ENCODE measurements around the gene C1orf94. TPM values are rescaled to one million over a fixed set of nuclear protein-coding genes. Genes with fewer than 3 reads are reported as not detected.

The C1orf94 gene
- total RNA-seq, 1 experiment from 2014 or later = not detected

DNA sequence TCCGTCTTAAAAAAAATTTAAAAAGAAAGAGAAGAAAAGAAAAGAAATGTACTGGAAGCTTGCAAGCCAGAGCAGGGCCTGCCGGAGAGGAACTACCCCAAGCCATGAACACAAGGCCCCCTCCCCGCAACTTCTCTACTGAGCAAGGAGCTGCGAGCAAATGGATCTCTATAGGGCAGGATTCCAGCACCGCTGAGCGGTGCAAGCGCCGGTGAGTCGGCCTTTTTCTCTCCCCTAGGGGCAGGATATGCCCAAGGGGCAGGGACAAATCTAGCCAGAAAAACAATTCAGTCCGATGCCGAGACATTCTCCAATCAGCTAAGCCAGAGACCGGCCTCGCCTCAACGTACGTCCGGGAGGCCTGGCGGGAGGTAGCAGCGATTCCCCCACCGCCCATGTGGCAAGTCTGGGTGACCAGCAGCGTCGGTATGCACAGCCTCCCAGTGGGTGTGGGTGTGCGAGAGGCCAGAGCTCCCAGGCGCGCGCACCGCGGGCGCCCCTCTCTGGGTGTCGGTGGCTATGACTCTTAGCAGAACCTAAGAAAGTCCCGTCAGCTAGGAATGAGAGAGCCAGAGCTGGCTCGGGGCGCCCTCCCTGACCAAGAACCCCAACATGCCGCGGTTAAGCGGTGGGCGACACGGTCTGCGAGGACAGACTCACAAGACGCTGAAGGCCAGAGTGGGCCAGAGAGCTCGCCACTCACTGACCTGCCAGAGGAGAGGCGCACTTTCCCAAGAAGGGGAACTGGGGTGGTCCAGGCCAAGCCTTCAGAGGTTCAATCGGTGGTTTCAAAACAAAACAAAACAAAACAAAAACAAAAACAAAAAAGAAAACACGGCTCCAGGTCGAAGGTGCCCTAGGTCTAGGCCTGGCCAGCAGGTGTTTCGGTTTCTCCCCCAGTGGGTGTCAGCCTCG is 13.6 kb upstream of the C1orf94 start:
- intact Hi-C loops (cut with micrococcal nuclease; ENCODE audit: unreplicated experiment) = loop anchor here (1.0 to 2.0 kb wide), 2 partner anchors 436 to 530 kb away; no protein-coding TSS in a partner anchor
- no peak for TF ChIP-seq CTCF (IDR thresholded peaks at IDR 0.05; ENCODE audit: unreplicated experiment)
- Mint-ChIP-seq H3K4me1 (ENCODE audit: low read depth, unreplicated experiment) (no peaks in the 10 kb centered on the region), H3K4me3 (ENCODE audit: low read depth, unreplicated experiment) (peak overlapping the region; percentile 61), H3K36me3 (ENCODE audit: insufficient read depth, unreplicated experiment) (no peaks in the 10 kb centered on the region), H3K27me3 (ENCODE audit: unreplicated experiment) (peaks cover 90% of the 10 kb centered on the region), H3K27ac (ENCODE audit: unreplicated experiment) (no peak overlapping the region), H3K9me3 (ENCODE audit: low read depth, unreplicated experiment) (no peaks in the 10 kb centered on the region)
- no TSS peak for BruUV-seq (replicated peaks)
- CTCF ChIA-PET = interaction anchor here (0.9 to 2.0 kb wide), 3 partner anchors 49 to 530 kb away, joined by 4 to 11 read pairs (median 4); no protein-coding TSS in a partner anchor
- peak; percentile 77 for DNase-seq

- Mint-ChIP-seq H3K4me3 (ENCODE audit: low read depth, unreplicated experiment) (peak overlapping the region; percentile 61), H3K36me3 (ENCODE audit: insufficient read depth, unreplicated experiment) (no peaks in the 10 kb centered on the region), H3K9me3 (ENCODE audit: low read depth, unreplicated experiment) (no peaks in the 10 kb centered on the region), H3K4me1 (ENCODE audit: low read depth, unreplicated experiment) (no peaks in the 10 kb centered on the region), H3K27ac (ENCODE audit: unreplicated experiment) (no peak overlapping the region), H3K27me3 (ENCODE audit: unreplicated experiment) (peaks cover 90% of the 10 kb centered on the region)
- CTCF ChIA-PET = interaction anchor here (1.3 to 2.0 kb wide), 2 partner anchors 429 to 531 kb away, joined by 4 to 11 read pairs; no protein-coding TSS in a partner anchor
- intact Hi-C loops (cut with micrococcal nuclease; ENCODE audit: unreplicated experiment) = loop anchor here (1.0 to 2.0 kb wide), 2 partner anchors 435 to 531 kb away; no protein-coding TSS in a partner anchor
- TF ChIP-seq CTCF (IDR thresholded peaks at IDR 0.05; ENCODE audit: unreplicated experiment) = no peak
- no TSS peak for BruUV-seq (replicated peaks)
- no peak for DNase-seq
Measured at GRCh38 chr1:34163792-34164731, 12.6 kb upstream of the C1orf94 start.

DNA sequence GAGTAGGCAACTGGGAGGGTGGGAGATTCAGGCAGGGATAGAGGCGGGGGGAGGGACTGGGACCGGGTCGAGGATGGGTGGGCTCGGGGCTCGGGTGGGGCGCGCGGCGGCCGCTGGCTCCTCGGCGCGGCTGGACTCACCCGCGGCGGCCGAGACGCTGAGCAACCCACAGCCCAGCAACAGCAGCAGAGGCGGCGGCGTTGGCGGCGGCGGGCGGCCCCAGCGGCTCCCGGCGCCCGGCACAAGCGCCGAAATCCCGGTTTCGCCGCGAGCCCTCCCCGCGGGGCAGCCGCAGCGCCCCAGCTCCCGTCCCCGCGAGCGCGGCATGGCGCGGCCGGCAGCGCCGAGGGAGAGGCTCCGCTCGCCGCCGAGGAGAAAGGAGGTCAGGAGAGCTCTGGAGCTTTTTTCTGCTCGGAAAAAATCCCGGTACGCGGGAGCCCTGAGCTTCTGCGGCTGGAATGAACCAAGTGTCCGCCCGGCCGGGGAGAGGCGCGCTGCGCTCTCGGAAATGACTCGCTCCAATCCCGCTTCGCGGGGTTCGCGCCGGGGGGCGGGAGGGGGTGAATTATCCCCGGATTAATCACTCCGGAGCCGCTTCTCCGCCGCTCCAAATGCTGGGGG is 11.8 kb upstream of the C1orf94 start, which contains the start of gene CSMD2:
Gene CSMD2 (minus strand): TSS at position 460 of the 621 bp plus-strand sequence. CDS start 133 bp downstream, at position 327.
- Mint-ChIP-seq H3K36me3 (ENCODE audit: insufficient read depth, unreplicated experiment) (no peaks in the 10 kb centered on the region), H3K27me3 (ENCODE audit: unreplicated experiment) (peaks cover 90% of the 10 kb centered on the region), H3K27ac (ENCODE audit: unreplicated experiment) (no peak within 1 kb of the TSS), H3K4me3 (ENCODE audit: low read depth, unreplicated experiment) (peak within 1 kb of the TSS; percentile 29), H3K4me1 (ENCODE audit: low read depth, unreplicated experiment) (no peaks in the 10 kb centered on the region), H3K9me3 (ENCODE audit: low read depth, unreplicated experiment) (no peaks in the 10 kb centered on the region)
- BruUV-seq (replicated peaks) = no TSS peak
- CTCF ChIA-PET = no interaction called here
- TF ChIP-seq CTCF (IDR thresholded peaks at IDR 0.05; ENCODE audit: unreplicated experiment) = no peak
- peak; percentile 33 for DNase-seq
- intact Hi-C loops (cut with micrococcal nuclease; ENCODE audit: unreplicated experiment) = no loop called here

All from Calu3 (cell line).